ENCODE measurements around the gene MYH9. TPM values are rescaled to one million over a fixed set of nuclear protein-coding genes. Genes with fewer than 3 reads are reported as not detected.

MYH9 gene
- total RNA-seq, 4 donors from 2014 or later = 304 to 366 (median 322) TPM

- WGBS, 2 donors (ENCODE audit: low coverage in 1 of 2) = 0% methylated on average over 10 of the region's 31 CpGs; no CpG with 5 or more reads in 1 of the 2 donors
- no peak for ATAC-seq
Measured at GRCh38 chr22:36387709-36387958, 133 bp downstream of the MYH9 start.

GRCh38 chr22:36386900-36387708, 663 bp downstream of the MYH9 start:
- Histone ChIP-seq H3K27ac (peak overlapping the region; percentile 96 to 100 (median 100)), H3K36me3 (peaks cover 0 to 8% of the 10 kb centered on the region in 2 donors), H3K4me3 (peak overlapping the region; percentile 89 to 100), H3K27me3 (no peaks in the 10 kb centered on the region), H3K4me1 (peaks cover 0 to 49% (median 19%) of the 10 kb centered on the region in 3 donors), H3K9me3 (no peaks in the 10 kb centered on the region)
- no CpG with 5 or more reads among the region's 91 CpGs for WGBS, 2 donors (ENCODE audit: low coverage in 1 of 2)
- ATAC-seq = no peak
- peak; percentile 56 for TF ChIP-seq POLR2AphosphoS5 (IDR thresholded peaks at IDR 0.05)
- TF ChIP-seq, protein P1, sequence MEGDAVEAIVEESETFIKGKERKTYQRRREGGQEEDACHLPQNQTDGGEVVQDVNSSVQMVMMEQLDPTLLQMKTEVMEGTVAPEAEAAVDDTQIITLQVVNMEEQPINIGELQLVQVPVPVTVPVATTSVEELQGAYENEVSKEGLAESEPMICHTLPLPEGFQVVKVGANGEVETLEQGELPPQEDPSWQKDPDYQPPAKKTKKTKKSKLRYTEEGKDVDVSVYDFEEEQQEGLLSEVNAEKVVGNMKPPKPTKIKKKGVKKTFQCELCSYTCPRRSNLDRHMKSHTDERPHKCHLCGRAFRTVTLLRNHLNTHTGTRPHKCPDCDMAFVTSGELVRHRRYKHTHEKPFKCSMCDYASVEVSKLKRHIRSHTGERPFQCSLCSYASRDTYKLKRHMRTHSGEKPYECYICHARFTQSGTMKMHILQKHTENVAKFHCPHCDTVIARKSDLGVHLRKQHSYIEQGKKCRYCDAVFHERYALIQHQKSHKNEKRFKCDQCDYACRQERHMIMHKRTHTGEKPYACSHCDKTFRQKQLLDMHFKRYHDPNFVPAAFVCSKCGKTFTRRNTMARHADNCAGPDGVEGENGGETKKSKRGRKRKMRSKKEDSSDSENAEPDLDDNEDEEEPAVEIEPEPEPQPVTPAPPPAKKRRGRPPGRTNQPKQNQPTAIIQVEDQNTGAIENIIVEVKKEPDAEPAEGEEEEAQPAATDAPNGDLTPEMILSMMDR (IDR thresholded peaks at IDR 0.05) = no peak
- peak; percentile 22 to 48 for TF ChIP-seq POLR2A (IDR thresholded peaks at IDR 0.05)
- no peak for TF ChIP-seq EP300 (IDR thresholded peaks at IDR 0.05)

More at GRCh38 chr22:36387709-36387958, 133 bp downstream of the MYH9 start:
- Histone ChIP-seq H3K4me3 (peak overlapping the region; percentile 89 to 100), H3K27me3 (no peaks in the 10 kb centered on the region), H3K27ac (peak overlapping the region; percentile 96 to 100 (median 100)), H3K9me3 (no peaks in the 10 kb centered on the region), H3K4me1 (peaks cover 0 to 44% (median 18%) of the 10 kb centered on the region in 3 donors), H3K36me3 (peaks cover 0 to 7% of the 10 kb centered on the region in 2 donors)
- TF ChIP-seq POLR2A (IDR thresholded peaks at IDR 0.05) = peak; percentile 99 to 100
- peak; percentile 100 for TF ChIP-seq POLR2AphosphoS5 (IDR thresholded peaks at IDR 0.05)
- TF ChIP-seq, protein P1 (IDR thresholded peaks at IDR 0.05) = peak in 2 of 4 experiments; percentile 23 to 28
- TF ChIP-seq EP300 (IDR thresholded peaks at IDR 0.05) = no peak

DNA sequence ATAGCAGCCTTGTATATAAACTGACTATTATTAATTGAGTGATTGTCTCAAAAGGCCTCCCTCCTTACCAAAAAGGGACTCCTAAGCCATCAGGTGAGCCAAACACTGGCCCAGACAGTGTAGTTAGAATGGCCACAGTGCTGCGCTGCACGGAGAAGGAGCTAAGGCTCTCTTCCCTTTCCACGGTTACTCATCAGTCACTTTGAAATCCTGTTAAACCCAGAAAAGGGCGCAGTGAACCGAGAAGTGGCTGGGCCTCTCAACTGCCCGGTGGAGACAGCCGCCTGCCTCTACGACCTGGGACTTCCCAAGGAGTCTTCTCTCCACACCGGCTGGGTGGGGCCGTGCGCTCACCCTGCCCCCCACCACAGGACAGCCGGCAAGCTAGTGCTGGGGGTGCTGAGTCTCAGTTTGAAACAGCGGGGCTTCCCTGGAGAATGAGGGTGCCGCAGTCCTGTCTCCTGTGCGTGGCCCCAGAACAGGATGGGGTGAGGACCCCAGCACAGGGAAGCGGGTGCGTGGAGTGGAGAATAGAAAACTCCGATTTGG, 1.3 kb downstream of the MYH9 start:
- H3K36me3 ChIP-seq = peaks cover 0 to 8% of the 10 kb centered on the region in 2 donors
- no peaks in the 10 kb centered on the region for H3K9me3 ChIP-seq
- H3K27ac ChIP-seq = peak overlapping the region; percentile 96 to 100 (median 100)
- TF ChIP-seq EP300 (IDR thresholded peaks at IDR 0.05) (no peak), POLR2AphosphoS5 (IDR thresholded peaks at IDR 0.05) (peak; percentile 94), POLR2A (IDR thresholded peaks at IDR 0.05) (peak; percentile 67 to 87)
- TF ChIP-seq, protein P1 (IDR thresholded peaks at IDR 0.05) = no peak
- WGBS, 2 donors (ENCODE audit: low coverage in 1 of 2) = 0 to 2% methylated on average over 3 to 5 of the region's 18 CpGs
- peak overlapping the region; percentile 89 to 100 for H3K4me3 ChIP-seq
- no peak for ATAC-seq
- H3K27me3 ChIP-seq = no peaks in the 10 kb centered on the region
- peaks cover 0 to 56% (median 26%) of the 10 kb centered on the region in 3 donors for H3K4me1 ChIP-seq

DNA sequence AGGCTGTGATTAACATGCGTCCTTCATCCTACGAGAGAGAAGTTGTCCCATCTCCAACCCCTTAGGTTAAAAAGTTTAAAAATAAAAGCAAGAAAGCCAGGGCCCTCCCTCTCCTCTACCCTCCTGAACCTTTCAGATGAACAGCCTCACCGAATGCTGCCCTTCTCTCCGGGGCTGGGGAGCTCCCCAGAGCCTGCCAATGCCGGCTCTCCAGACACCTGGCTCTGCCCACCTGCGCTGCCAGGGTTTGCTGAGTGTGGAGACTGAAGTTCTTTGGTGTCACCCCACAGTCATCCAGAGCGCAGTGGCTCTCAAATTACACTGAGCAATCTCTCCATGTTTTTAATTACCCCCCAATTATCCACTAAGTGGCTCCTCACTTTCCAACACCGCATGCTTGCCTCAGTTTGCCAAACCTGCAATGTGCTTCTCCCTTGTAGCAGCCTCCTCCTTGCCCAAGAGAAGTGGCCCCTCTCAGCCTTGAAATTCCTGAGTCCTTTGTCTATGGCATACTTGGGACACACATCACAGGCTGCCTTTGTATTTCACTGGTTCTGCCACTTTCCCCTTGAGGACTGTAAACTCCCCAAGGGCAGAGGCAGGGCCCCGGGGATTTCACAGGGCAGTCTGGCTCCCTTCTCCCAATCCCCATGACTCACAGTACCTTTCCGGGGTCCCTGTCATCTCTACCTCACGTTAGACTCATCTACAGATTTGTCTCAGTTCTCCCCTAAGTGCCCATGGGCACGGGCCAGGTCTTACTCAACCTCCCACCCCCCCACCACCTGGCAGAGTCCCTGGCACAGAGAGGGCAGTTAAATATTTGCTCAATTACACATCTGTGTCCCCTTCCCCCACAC, 2.0 kb downstream of the MYH9 start:
- Histone ChIP-seq H3K27me3 (no peaks in the 10 kb centered on the region), H3K4me1 (peaks cover 0 to 63% (median 33%) of the 10 kb centered on the region in 3 donors), H3K9me3 (no peaks in the 10 kb centered on the region), H3K27ac (peak overlapping the region; percentile 96 to 100 (median 100)), H3K36me3 (peaks cover 0 to 8% of the 10 kb centered on the region in 2 donors), H3K4me3 (peak overlapping the region; percentile 89 to 100)
- TF ChIP-seq POLR2A (IDR thresholded peaks at IDR 0.05) (no peak), EP300 (IDR thresholded peaks at IDR 0.05) (no peak)
- 5 to 13% methylated on average over 5 to 12 of the region's 12 CpGs for WGBS, 2 donors (ENCODE audit: low coverage in 1 of 2)
- peak; percentile 30 for ATAC-seq
